Psoas muscle (tissue), 8 donors: ENCODE measurements around the gene COL4A1. TPM values are rescaled to one million over a fixed set of nuclear protein-coding genes. Genes with fewer than 3 reads are reported as not detected.

Experiments
- ATAC-seq, 4 donors: fragments of 200-7000 bp; cut with Tn5 transposase; one replicate each; pipeline ENCODE4 v1.9.1; 2020; ENCODE audit warnings: moderate library complexity in 3 of 4, mild to moderate bottlenecking in 2 of 4
- DNase-seq, 2 donors: peaks; one replicate each; pipeline ENCODE4 v3.0.0-alpha.2; 2020
- H3K27ac ChIP-seq: fragments of 200-600 bp; one replicate; pipeline ENCODE4 v1.8.0; 2022
- H3K27me3 ChIP-seq, 3 donors: fragments of 200-600 bp in 1 of 3; one replicate each; pipeline versions ENCODE4 v1.6.1 to v1.8.0; 2013 to 2022; ENCODE audit warnings: low read length in 2 of 3, mild to moderate bottlenecking in 2 of 3, moderate library complexity in 1 of 3; ENCODE audit not compliant: insufficient read depth in 3 of 3
- H3K36me3 ChIP-seq, 2 donors: fragments of 200-600 bp in 1 of 2; one replicate each; pipeline versions ENCODE4 v1.6.1 to v1.8.0; 2013 to 2022; ENCODE audit warnings: low read depth in 1 of 2, mild to moderate bottlenecking in 1 of 2, moderate library complexity in 1 of 2; ENCODE audit not compliant: insufficient read depth in 1 of 2
- H3K4me1 ChIP-seq: fragments of 200-600 bp; one replicate; pipeline ENCODE4 v1.8.0; 2022
- H3K4me3 ChIP-seq: fragments of 200-600 bp; one replicate; pipeline ENCODE4 v1.8.0; 2022; ENCODE audit warnings: mild to moderate bottlenecking
- H3K9me3 ChIP-seq: fragments of 200-600 bp; one replicate; pipeline ENCODE4 v1.8.0; 2022
- CTCF ChIP-seq: fragments of 200-600 bp; IDR thresholded peaks from one replicate; pipeline ENCODE4 v1.8.0; 2022; ENCODE audit warnings: antibody characterized with exemption
- WGBS, 3 donors: extraction: QIAGEN DNeasy Blood & Tissue Kit; methylation state at CpG; one replicate each; pipeline versions ENCODE4 v1.1.6 to v1.1.7; 2013; 5-methylcytosine and 5-hydroxymethylcytosine counted together
- intact Hi-C, 2 donors: fragments of 100-400 bp; cut with DNase I; formaldehyde crosslinking; loops; one replicate each; pipeline versions ENCODE4 v1.11.0 to v1.14.2; 2022
- polyA plus RNA-seq, 3 donors: library from polyadenylated mRNA; stranded (reverse); fragments of 200-250 nt; gene quantifications; one replicate each; pipeline ENCODE4 v1.2.3, GENCODE V29; 2013
- total RNA-seq, 4 donors: library from RNA; stranded (reverse); fragmentation: NEBNext Ultra II Directional in 2 of 4; extraction: Animal tissue kit (Norgen Biotek cat#: 25700) in 2 of 4; gene quantifications; one replicate each; pipeline versions ENCODE4 v1.2.1 to v1.2.4, GENCODE V29; 2021 to 2023
- donor health status: healthy with polysubstance abuse.
- donor health status: DM: no; HTN: no; CAD: no; lungs with moderate emphysema.
- donor health status: Bipolar disorder and iron deficiency.
- donor health status: healthy.
- donor health status: DM: yes; HTN: yes; CAD: no.
- donor health status: DM: no; HTN: no; CAD: no.
- donor health status: DM: no; HTN: no; CAD: no.
- donor health status: DM: yes; HTN: yes; CAD: no.

Gene COL4A1
- total and polyA plus RNA-seq, 7 donors, result 39.0 to 127 (median 97.0) TPM

GRCh38 chr13:110216006-110216397 lies 91.0 kb downstream of the COL4A1 start:
- Histone ChIP-seq H3K4me1 (peaks cover 21% of the 10 kb centered on the region), H3K36me3 (peaks cover 0 to 27% of the 10 kb centered on the region in 2 donors), H3K9me3 (no peaks in the 10 kb centered on the region), H3K4me3 (no peak overlapping the region), H3K27me3 (no peaks in the 10 kb centered on the region), H3K27ac (peak overlapping the region; percentile 53)
- peak in 3 of 4 donors; percentile 7 to 26 (median 10) for ATAC-seq
- 53 to 66% (median 57%) methylated on average over 4 of the region's 4 CpGs for WGBS, 3 donors
- no peak for TF ChIP-seq CTCF
- intact Hi-C loops, result no loop called here
- no peak for DNase-seq

- no peak for DNase-seq
- H3K4me3 ChIP-seq, result no peak overlapping the region
- intact Hi-C loops, result no loop called here
- peak overlapping the region; percentile 53 for H3K27ac ChIP-seq
- H3K9me3 ChIP-seq, result no peaks in the 10 kb centered on the region
- no peak for ATAC-seq
- H3K36me3 ChIP-seq, result peaks cover 0 to 31% of the 10 kb centered on the region in 2 donors
- H3K4me1 ChIP-seq, result peaks cover 21% of the 10 kb centered on the region
- no peak for TF ChIP-seq CTCF
- 58 to 69% (median 63%) methylated on average over 7 of the region's 7 CpGs for WGBS, 3 donors
- no peaks in the 10 kb centered on the region for H3K27me3 ChIP-seq
These were observed 91.4 kb downstream of the COL4A1 start for GRCh38 chr13:110215606-110216005.

- no peak for TF ChIP-seq CTCF
- Histone ChIP-seq H3K36me3 (peaks cover 0 to 40% of the 10 kb centered on the region in 2 donors), H3K27me3 (no peaks in the 10 kb centered on the region), H3K4me3 (no peak overlapping the region), H3K9me3 (no peaks in the 10 kb centered on the region), H3K27ac (no peak overlapping the region), H3K4me1 (peaks cover 21% of the 10 kb centered on the region)
- intact Hi-C loops, result no loop called here
- 89 to 90% (median 89%) methylated on average over 5 of the region's 5 CpGs for WGBS, 3 donors
- DNase-seq (no peak), ATAC-seq (no peak)
These were observed 92.3 kb downstream of the COL4A1 start for GRCh38 chr13:110214637-110215036.

- no peak overlapping the region for H3K4me3 ChIP-seq
- no peaks in the 10 kb centered on the region for H3K27me3 ChIP-seq
- peaks cover 0 to 51% of the 10 kb centered on the region in 2 donors for H3K36me3 ChIP-seq
- ATAC-seq (no peak), DNase-seq (no peak)
- no peaks in the 10 kb centered on the region for H3K9me3 ChIP-seq
- H3K4me1 ChIP-seq, result peaks cover 21% of the 10 kb centered on the region
- intact Hi-C loops, result no loop called here
- H3K27ac ChIP-seq, result no peak overlapping the region
- WGBS, 3 donors, result 76 to 97% (median 93%) methylated on average over 12 to 13 of the region's 13 CpGs
- TF ChIP-seq CTCF, result no peak
These were observed 93.4 kb downstream of the COL4A1 start for GRCh38 chr13:110213461-110214074.

- no peak for DNase-seq
- ATAC-seq, result no peak
- no peak for TF ChIP-seq CTCF
- no peaks in the 10 kb centered on the region for H3K27me3 ChIP-seq
- no peaks in the 10 kb centered on the region for H3K9me3 ChIP-seq
- WGBS, 3 donors, result 81 to 87% (median 84%) methylated on average over 9 of the region's 9 CpGs
- peaks cover 0 to 62% of the 10 kb centered on the region in 2 donors for H3K36me3 ChIP-seq
- peaks cover 21% of the 10 kb centered on the region for H3K4me1 ChIP-seq
- intact Hi-C loops, result no loop called here
- H3K27ac ChIP-seq, result no peak overlapping the region
- H3K4me3 ChIP-seq, result no peak overlapping the region
These were observed 94.4 kb downstream of the COL4A1 start for GRCh38 chr13:110212529-110212928.
